PFSK-1 (cell line): ENCODE measurements around the gene ATPAF1.

Source experiments
- POLR2AphosphoS5 ChIP-seq: IDR thresholded peaks from 2 replicates; pipeline ENCODE4 v1.6.1; 2012; ENCODE audit warnings: low read depth, mild to moderate bottlenecking, control low read depth, low read length, moderate library complexity
- REST ChIP-seq, 2 experiments: IDR thresholded peaks; 2 replicates each; pipeline versions ENCODE4 v1.6.1 to v1.8.0; 2011 to 2012; ENCODE audit warnings: low read depth in 2 of 2, low read length in 2 of 2, control low read depth in 1 of 2, inconsistent platforms in 1 of 2, mild to moderate bottlenecking in 1 of 2, moderate library complexity in 1 of 2; ENCODE audit not compliant: insufficient read depth in 1 of 2
- SIN3A ChIP-seq: IDR thresholded peaks from 2 replicates; pipeline ENCODE4 v1.6.1; 2012; ENCODE audit warnings: mild to moderate bottlenecking, low read length, moderate library complexity, borderline replicate concordance; ENCODE audit not compliant: insufficient read depth
- TAF1 ChIP-seq: IDR thresholded peaks from 2 replicates; pipeline ENCODE4 v1.6.1; 2012; ENCODE audit warnings: low read length, control low read depth, borderline replicate concordance; ENCODE audit not compliant: insufficient read depth

- TF ChIP-seq SIN3A: no peak
- no peak for TF ChIP-seq POLR2AphosphoS5
- no peak for TF ChIP-seq TAF1
- TF ChIP-seq REST (IDR thresholded peaks at IDR 0.05; ENCODE audit: insufficient read depth in 1 of 2, low read depth in 2 of 2, low read length in 2 of 2): no peak
Measured at GRCh38 chr1:46607345-46608130, 60.6 kb downstream of the ATPAF1 start.
